H9 (cell line): ENCODE data around the gene CEACAM16. TPM values are rescaled to one million over a fixed set of nuclear protein-coding genes. Genes with fewer than 3 reads are reported as not detected.

ENCODE experiments used
- DNase-seq: peaks from one replicate; pipeline ENCODE4 v3.0.0-alpha.2; 2017
- H2AFZ ChIP-seq: one replicate; pipeline ENCODE4 v1.6.1; 2013; ENCODE audit warnings: mild to moderate bottlenecking, low read length, control low read depth, moderate library complexity
- H2AK5ac ChIP-seq: 2 replicates; pipeline ENCODE4 v1.6.1; 2013; ENCODE audit warnings: low read length, control low read depth, mixed read lengths; ENCODE audit not compliant: insufficient read length
- H2BK120ac ChIP-seq: one replicate; pipeline ENCODE4 v1.6.1; 2013; ENCODE audit warnings: low read depth, mild to moderate bottlenecking, low read length, control low read depth, inconsistent platforms; ENCODE audit not compliant: poor library complexity, severe bottlenecking
- H2BK12ac ChIP-seq: 2 replicates; pipeline ENCODE4 v1.6.1; 2013; ENCODE audit warnings: low read length, control low read depth, mixed read lengths, low read depth; ENCODE audit not compliant: insufficient read length
- H2BK15ac ChIP-seq: 2 replicates; pipeline ENCODE4 v1.6.1; 2013; ENCODE audit warnings: low read depth, low read length, control low read depth
- H2BK20ac ChIP-seq: one replicate; pipeline ENCODE4 v1.6.1; 2013; ENCODE audit warnings: low read depth, mild to moderate bottlenecking, low read length, control low read depth, inconsistent platforms; ENCODE audit not compliant: poor library complexity, severe bottlenecking
- H2BK5ac ChIP-seq: 2 replicates; pipeline ENCODE4 v1.6.1; 2013; ENCODE audit warnings: low read length, control low read depth, mixed read lengths; ENCODE audit not compliant: insufficient read length
- H3K14ac ChIP-seq: 2 replicates; pipeline ENCODE4 v1.6.1; 2013; ENCODE audit warnings: low read length, control low read depth; ENCODE audit not compliant: insufficient read depth
- H3K18ac ChIP-seq: 2 replicates; pipeline ENCODE4 v1.6.1; 2013; ENCODE audit warnings: low read depth, mild to moderate bottlenecking, mixed read lengths, low read length, control low read depth; ENCODE audit not compliant: insufficient read length
- H3K23ac ChIP-seq: 2 replicates; pipeline ENCODE4 v1.6.1; 2013; ENCODE audit warnings: low read length, control low read depth, mixed read lengths, low read depth; ENCODE audit not compliant: insufficient read length
- H3K23me2 ChIP-seq: 2 replicates; pipeline ENCODE4 v1.6.1; 2013; ENCODE audit warnings: low read depth, mild to moderate bottlenecking, mixed read lengths, low read length, control low read depth; ENCODE audit not compliant: insufficient read length, poor library complexity, severe bottlenecking
- H3K27ac ChIP-seq: 2 replicates; pipeline ENCODE4 v1.5.1; 2013; ENCODE audit warnings: low read length, control low read depth, mixed read lengths, low read depth; ENCODE audit not compliant: insufficient read length
- H3K27me3 ChIP-seq: 2 replicates; pipeline ENCODE4 v1.6.1; 2013; ENCODE audit warnings: low read length, control low read depth, inconsistent platforms; ENCODE audit not compliant: insufficient read depth
- H3K4ac ChIP-seq: 2 replicates; pipeline ENCODE4 v1.6.1; 2013; ENCODE audit warnings: low read depth, mild to moderate bottlenecking, control low read depth, inconsistent platforms, low read length, moderate library complexity
- H3K4me1 ChIP-seq: 2 replicates; pipeline ENCODE4 v1.6.1; 2013; ENCODE audit warnings: low read length, control low read depth, inconsistent platforms; ENCODE audit not compliant: insufficient read depth
- H3K4me2 ChIP-seq: 2 replicates; pipeline ENCODE4 v1.6.1; 2013; ENCODE audit warnings: low read length, control low read depth, mixed read lengths; ENCODE audit not compliant: insufficient read length, insufficient read depth
- H3K56ac ChIP-seq: 2 replicates; pipeline ENCODE4 v1.6.1; 2013; ENCODE audit warnings: low read depth, mild to moderate bottlenecking, mixed read lengths, low read length, control low read depth; ENCODE audit not compliant: insufficient read length
- H3K79me1 ChIP-seq: 2 replicates; pipeline ENCODE4 v1.6.1; 2013; ENCODE audit warnings: low read depth, mild to moderate bottlenecking, moderate library complexity, low read length, control low read depth, inconsistent platforms; ENCODE audit not compliant: insufficient read depth, poor library complexity, severe bottlenecking
- H3K79me2 ChIP-seq: 2 replicates; pipeline ENCODE4 v1.6.1; 2013; ENCODE audit warnings: low read length, control low read depth, inconsistent platforms; ENCODE audit not compliant: insufficient read depth
- H3K9ac ChIP-seq: 2 replicates; pipeline ENCODE4 v1.6.1; 2013; ENCODE audit warnings: low read length, control low read depth, mixed read lengths; ENCODE audit not compliant: insufficient read length; ENCODE audit errors: extremely low read depth
- H3K9me3 ChIP-seq: one replicate; pipeline ENCODE4 v1.6.1; 2013; ENCODE audit warnings: low read depth, low read length, inconsistent platforms; ENCODE audit not compliant: control insufficient read depth
- H3T11ph ChIP-seq: one replicate; pipeline ENCODE4 v1.6.1; 2013; ENCODE audit warnings: mild to moderate bottlenecking, low read length, control low read depth, inconsistent platforms
- H4K20me1 ChIP-seq: one replicate; pipeline ENCODE4 v1.6.1; 2013; ENCODE audit not compliant: control insufficient read depth, insufficient read length, insufficient read depth
- H4K5ac ChIP-seq: 2 replicates; pipeline ENCODE4 v1.6.1; 2013; ENCODE audit warnings: low read depth, mild to moderate bottlenecking, mixed read lengths, low read length, control low read depth; ENCODE audit not compliant: insufficient read length
- H4K8ac ChIP-seq: replicated peaks from 2 replicates; pipeline ENCODE4 v1.6.1; 2013; ENCODE audit warnings: low read length, control low read depth, mixed read lengths, low read depth; ENCODE audit not compliant: insufficient read length
- H4K91ac ChIP-seq: 2 replicates; pipeline ENCODE4 v1.6.1; 2013; ENCODE audit warnings: low read depth, mild to moderate bottlenecking, moderate library complexity, mixed read lengths, low read length, control low read depth; ENCODE audit not compliant: insufficient read length
- H3K27ac Mint-ChIP-seq, 3 experiments: 2 replicates in 2 of 3; 3 replicates in 1 of 3; pipeline ENCODE4 v1.8.0; 2020 to 2021; ENCODE audit warnings: mixed read lengths in 3 of 3, mild to moderate bottlenecking in 1 of 3, moderate library complexity in 1 of 3
- H3K27me3 Mint-ChIP-seq: 2 replicates; pipeline ENCODE4 v1.8.0; 2021; ENCODE audit warnings: low read depth, mild to moderate bottlenecking, moderate library complexity, mixed read lengths
- H3K36me3 Mint-ChIP-seq, 3 experiments: 2 replicates in 2 of 3; 3 replicates in 1 of 3; pipeline ENCODE4 v1.8.0; 2020 to 2021; ENCODE audit warnings: low read depth in 3 of 3, mixed read lengths in 3 of 3; ENCODE audit not compliant: insufficient read depth in 1 of 3
- H3K4me1 Mint-ChIP-seq, 2 experiments: 2 replicates each; pipeline ENCODE4 v1.8.0; 2020; ENCODE audit warnings: mixed read lengths in 2 of 2
- H3K4me3 Mint-ChIP-seq, 2 experiments: 2 replicates in 1 of 2; 3 replicates in 1 of 2; pipeline ENCODE4 v1.8.0; 2020 to 2021; ENCODE audit warnings: mild to moderate bottlenecking in 2 of 2, mixed read lengths in 2 of 2, moderate library complexity in 1 of 2
- H3K9me3 Mint-ChIP-seq, 2 experiments: 2 replicates in 1 of 2; 3 replicates in 1 of 2; pipeline ENCODE4 v1.8.0; 2020; ENCODE audit warnings: mild to moderate bottlenecking in 2 of 2, mixed read lengths in 2 of 2, moderate library complexity in 1 of 2
- WGBS: extraction: QIAGEN DNeasy Blood & Tissue Kit; methylation state at CpG from one replicate; pipeline ENCODE4 v1.1.7; 2013; ENCODE audit warnings: missing lambda C conversion rate, low lambda C conversion rate, mixed read lengths; ENCODE audit not compliant: insufficient read length; ENCODE audit errors: extremely low coverage; 5-methylcytosine and 5-hydroxymethylcytosine counted together
- total RNA-seq: library from RNA; stranded (reverse); gene quantifications from 2 replicates; pipeline ENCODE4 v1.2.1, GENCODE V29; 2021
- TF ChIP-seq, protein P1 (sequence below): fragments of 200-600 bp; sonication (generic); conservative IDR thresholded peaks from 3 replicates; pipeline ENCODE4 v1.8.0; 2021; ENCODE audit warnings: antibody characterized with exemption, mild to moderate bottlenecking

The CEACAM16 gene
- total RNA-seq, 1 experiment from 2014 or later, result not detected

DNA sequence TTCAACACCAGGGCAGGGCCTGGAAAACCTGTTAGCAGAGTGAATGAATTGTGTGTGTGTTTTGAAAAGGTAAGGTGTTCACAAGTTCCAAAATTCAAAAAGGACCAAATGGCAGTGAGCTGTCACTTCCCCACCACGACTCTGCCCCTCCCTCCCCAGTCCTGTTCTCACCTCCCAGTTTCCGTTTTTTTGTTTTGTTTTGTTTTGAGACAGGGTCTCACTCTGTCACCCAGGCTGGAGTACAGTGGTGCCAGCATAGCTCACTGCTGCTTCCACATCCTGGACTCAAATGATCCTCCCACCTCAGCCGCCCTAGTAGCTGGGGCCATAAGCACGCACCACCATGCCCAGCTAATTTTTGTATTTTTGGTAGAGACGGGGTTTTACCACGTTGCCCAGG, 29.2 kb downstream of the CEACAM16 start:
- TF ChIP-seq, protein P1, sequence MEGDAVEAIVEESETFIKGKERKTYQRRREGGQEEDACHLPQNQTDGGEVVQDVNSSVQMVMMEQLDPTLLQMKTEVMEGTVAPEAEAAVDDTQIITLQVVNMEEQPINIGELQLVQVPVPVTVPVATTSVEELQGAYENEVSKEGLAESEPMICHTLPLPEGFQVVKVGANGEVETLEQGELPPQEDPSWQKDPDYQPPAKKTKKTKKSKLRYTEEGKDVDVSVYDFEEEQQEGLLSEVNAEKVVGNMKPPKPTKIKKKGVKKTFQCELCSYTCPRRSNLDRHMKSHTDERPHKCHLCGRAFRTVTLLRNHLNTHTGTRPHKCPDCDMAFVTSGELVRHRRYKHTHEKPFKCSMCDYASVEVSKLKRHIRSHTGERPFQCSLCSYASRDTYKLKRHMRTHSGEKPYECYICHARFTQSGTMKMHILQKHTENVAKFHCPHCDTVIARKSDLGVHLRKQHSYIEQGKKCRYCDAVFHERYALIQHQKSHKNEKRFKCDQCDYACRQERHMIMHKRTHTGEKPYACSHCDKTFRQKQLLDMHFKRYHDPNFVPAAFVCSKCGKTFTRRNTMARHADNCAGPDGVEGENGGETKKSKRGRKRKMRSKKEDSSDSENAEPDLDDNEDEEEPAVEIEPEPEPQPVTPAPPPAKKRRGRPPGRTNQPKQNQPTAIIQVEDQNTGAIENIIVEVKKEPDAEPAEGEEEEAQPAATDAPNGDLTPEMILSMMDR, result no peak
- Mint-ChIP-seq H3K4me3 (no peak overlapping the region), H3K4me1 (0 out of 4 replicates have a peak, but pooled peaks cover 2% of the 10 kb centered on the region in 2 experiments), H3K27ac (peak overlapping the region in 1 of 3 experiments; percentile 22; a peak in 2 of 7 replicates), H3K36me3 (no peaks in the 10 kb centered on the region; a peak in 1 of 7 replicates), H3K9me3 (no peaks in the 10 kb centered on the region), H3K27me3 (peaks cover 24% of the 10 kb centered on the region)
- Histone ChIP-seq H3K79me2 (no peaks in the 10 kb centered on the region), H3K56ac (no peak overlapping the region), H3K14ac (no peak overlapping the region), H3K4me2 (no peak overlapping the region), H3K27ac (no peak overlapping the region), H3T11ph (no peak overlapping the region), H2BK5ac (no peak overlapping the region), H3K4me1 (no peaks in the 10 kb centered on the region), H2AK5ac (no peak overlapping the region), H3K23ac (no peak overlapping the region), H3K9me3 (no peaks in the 10 kb centered on the region), H3K23me2 (no peaks in the 10 kb centered on the region), H2BK12ac (no peak overlapping the region), H4K5ac (no peak overlapping the region), H3K79me1 (no peaks in the 10 kb centered on the region), H4K91ac (no peak overlapping the region), H2BK15ac (no peak overlapping the region), H4K20me1 (no peaks in the 10 kb centered on the region), H3K18ac (no peak overlapping the region), H2BK120ac (no peak overlapping the region), H2AFZ (no peak overlapping the region), H2BK20ac (no peak overlapping the region), H4K8ac (no peak overlapping the region), H3K4ac (no peak overlapping the region), H3K9ac (no peak overlapping the region), H3K27me3 (no peaks in the 10 kb centered on the region; the same call in 1 of the 2 replicates)
- no peak for DNase-seq
- WGBS, result no CpG with 5 or more reads among the region's 6 CpGs
